GM23338 (cell line): ENCODE measurements around the gene DHX34. TPM values are rescaled to one million over a fixed set of nuclear protein-coding genes. Genes with fewer than 3 reads are reported as not detected.

Experiments used
- ATAC-seq: fragments of 200-7000 bp; cut with Tn5 transposase; 3 replicates; pipeline ENCODE4 v1.9.1; 2020
- DNase-seq: peaks from one replicate; pipeline ENCODE4 v3.0.0-alpha.2; 2015; ENCODE audit warnings: low spot score
- H2AFZ ChIP-seq: fragments of 200-600 bp; sonication (generic); 2 replicates; pipeline ENCODE4 v1.8.0; 2016; ENCODE audit warnings: antibody characterized with exemption, mild to moderate bottlenecking, moderate library complexity
- H3F3A ChIP-seq: fragments of 200-600 bp; sonication (generic); replicated peaks from 2 replicates; pipeline ENCODE4 v1.8.0; 2017; ENCODE audit warnings: antibody characterized with exemption, mixed run types, low read depth
- H3K27ac ChIP-seq: fragments of 200-600 bp; sonication (generic); 2 replicates; pipeline ENCODE4 v1.6.1; 2016; ENCODE audit warnings: low read depth
- H3K27me3 ChIP-seq: fragments of 200-600 bp; sonication (generic); 2 replicates; pipeline ENCODE4 v1.8.0; 2016; ENCODE audit warnings: mild to moderate bottlenecking, mixed run types, moderate library complexity; ENCODE audit not compliant: insufficient read depth
- H3K36me3 ChIP-seq: fragments of 200-600 bp; sonication (generic); 2 replicates; pipeline ENCODE4 v1.8.0; 2016; ENCODE audit warnings: mild to moderate bottlenecking; ENCODE audit not compliant: insufficient read depth
- H3K4me1 ChIP-seq: fragments of 200-600 bp; sonication (generic); 2 replicates; pipeline ENCODE4 v1.8.0; 2016; ENCODE audit warnings: mild to moderate bottlenecking, moderate library complexity; ENCODE audit not compliant: insufficient read depth
- H3K4me2 ChIP-seq: fragments of 200-600 bp; sonication (generic); 2 replicates; pipeline ENCODE4 v1.7.1; 2017; ENCODE audit warnings: mixed run types
- H3K4me3 ChIP-seq: fragments of 200-600 bp; sonication (generic); 2 replicates; pipeline ENCODE4 v1.6.1; 2016; ENCODE audit warnings: mixed run types
- H3K79me2 ChIP-seq: fragments of 200-600 bp; sonication (generic); replicated peaks from 2 replicates; pipeline ENCODE4 v1.8.0; 2017; ENCODE audit warnings: mild to moderate bottlenecking; ENCODE audit not compliant: insufficient read depth
- H3K9me2 ChIP-seq: fragments of 200-600 bp; sonication (generic); 2 replicates; pipeline ENCODE4 v1.8.0; 2017; ENCODE audit not compliant: insufficient read depth
- H4K20me1 ChIP-seq: fragments of 200-600 bp; sonication (generic); replicated peaks from 2 replicates; pipeline ENCODE4 v1.8.0; 2017; ENCODE audit warnings: mild to moderate bottlenecking; ENCODE audit not compliant: insufficient read depth
- H3K27ac Mint-ChIP-seq: 2 replicates; pipeline ENCODE4 v1.8.0; 2020; ENCODE audit warnings: inconsistent platforms, mild to moderate bottlenecking, moderate library complexity, mixed read lengths
- H3K27me3 Mint-ChIP-seq: 3 replicates; pipeline ENCODE4 v1.8.0; 2022; ENCODE audit warnings: low read depth, mild to moderate bottlenecking, moderate library complexity, mixed read lengths, inconsistent platforms; ENCODE audit not compliant: insufficient read depth, poor library complexity
- H3K36me3 Mint-ChIP-seq: 3 replicates; pipeline ENCODE4 v1.8.0; 2021; ENCODE audit warnings: low read depth, mild to moderate bottlenecking, inconsistent platforms, moderate library complexity, mixed read lengths
- H3K4me1 Mint-ChIP-seq: 3 replicates; pipeline ENCODE4 v1.8.0; 2020; ENCODE audit warnings: mild to moderate bottlenecking, inconsistent platforms, mixed read lengths
- H3K4me3 Mint-ChIP-seq: 3 replicates; pipeline ENCODE4 v1.8.0; 2021; ENCODE audit warnings: moderate library complexity, mild to moderate bottlenecking, inconsistent platforms, mixed read lengths
- H3K9me3 Mint-ChIP-seq: 3 replicates; pipeline ENCODE4 v1.8.0; 2020; ENCODE audit warnings: moderate library complexity, mild to moderate bottlenecking, inconsistent platforms, mixed read lengths
- CREB1 ChIP-seq: fragments of 250-450 bp; sonication (Bioruptor Pico); IDR thresholded peaks from 2 replicates; pipeline ENCODE4 v1.5.0; 2020; ENCODE audit warnings: low read depth, mild to moderate bottlenecking, moderate library complexity
- JUNB ChIP-seq: IDR thresholded peaks from one replicate; pipeline ENCODE4 v1.6.1; 2016; ENCODE audit warnings: antibody characterized with exemption; ENCODE audit not compliant: unreplicated experiment
- POLR2AphosphoS5 ChIP-seq: IDR thresholded peaks from 2 replicates; pipeline ENCODE4 v1.6.1; 2016; ENCODE audit warnings: antibody characterized with exemption, low read depth
- REST ChIP-seq: IDR thresholded peaks from one replicate; pipeline ENCODE4 v1.6.1; 2018; ENCODE audit warnings: antibody characterized with exemption; ENCODE audit not compliant: unreplicated experiment
- STAT1 ChIP-seq: IDR thresholded peaks from one replicate; pipeline ENCODE4 v1.6.1; 2016; ENCODE audit warnings: antibody characterized with exemption; ENCODE audit not compliant: unreplicated experiment
- ZNF114 ChIP-seq: fragments of 250-450 bp; sonication (Bioruptor Pico); IDR thresholded peaks from 2 replicates; pipeline ENCODE4 v1.5.0; 2020; ENCODE audit warnings: mild to moderate bottlenecking, moderate library complexity
- polyA plus RNA-seq: library from polyadenylated mRNA; unstranded; fragments of >200 nt; fragmentation: Nextera tagmentation; extraction: Ambion mirVana; gene quantifications from 2 replicates; pipeline ENCODE4 v1.2.1, GENCODE V29; 2016
- total RNA-seq: library from RNA; depleted of rRNA; stranded (reverse); fragments of >200 nt; shearing (Covaris generic); gene quantifications from 2 replicates; pipeline ENCODE4 v1.2.3, GENCODE V29; 2014
- TF ChIP-seq, protein P1 (sequence below): fragments of 250-450 bp; sonication (Bioruptor Pico); IDR thresholded peaks from 2 replicates; pipeline ENCODE4 v1.5.0; 2020; ENCODE audit warnings: mild to moderate bottlenecking, moderate library complexity
- TF ChIP-seq, protein P2 (sequence below), 2 experiments: fragments of 200-600 bp in 1 of 2; sonication (generic) in 1 of 2; conservative IDR thresholded peaks; 2 replicates each; pipeline versions ENCODE4 v1.5.1 to v1.6.1; 2016 to 2017; ENCODE audit warnings: antibody characterized with exemption in 2 of 2, low read depth in 2 of 2, mild to moderate bottlenecking in 2 of 2, moderate library complexity in 1 of 2

DHX34 gene
- total and polyA plus RNA-seq, 2 experiments from 2014 or later = 16.3 to 50.1 TPM

DNA sequence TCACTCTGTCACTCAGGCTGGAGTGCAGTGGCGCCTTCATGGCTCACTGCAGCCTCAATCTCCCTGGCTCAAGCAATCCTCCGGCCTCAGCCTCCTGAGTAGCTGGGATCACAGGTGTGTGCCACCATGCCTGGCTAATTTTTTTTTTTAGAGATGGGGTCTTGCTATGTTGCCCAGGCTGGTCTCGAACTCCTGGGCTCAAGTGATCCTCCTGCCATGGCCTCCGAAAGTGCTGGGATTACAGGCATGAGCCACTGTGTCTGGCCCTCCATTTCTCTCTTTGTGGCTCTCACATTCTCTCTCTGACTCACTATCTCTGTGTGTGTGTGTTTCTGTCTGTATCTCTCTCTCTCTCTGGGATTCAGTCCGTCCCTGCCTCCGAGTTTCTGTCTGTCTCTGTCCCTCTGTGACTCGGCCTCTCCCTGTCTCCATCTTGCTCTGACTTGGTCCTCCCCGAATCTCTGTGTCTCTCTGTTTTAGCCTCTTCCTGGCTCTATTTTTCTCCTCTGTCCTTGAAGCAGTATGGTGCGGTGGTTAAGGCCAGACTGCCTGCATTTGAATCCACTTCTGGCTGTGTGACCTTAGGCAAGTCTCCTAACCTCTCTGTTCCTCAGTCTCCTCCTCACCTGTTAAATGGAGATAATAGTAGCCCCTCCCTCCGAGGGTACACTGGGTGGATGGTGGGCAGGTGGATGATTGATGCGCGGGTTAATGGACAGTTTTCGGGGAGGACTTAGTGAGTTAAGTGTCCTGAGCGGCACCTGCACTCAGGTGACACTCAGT, 59.2 kb downstream of the DHX34 start:
- Mint-ChIP-seq H3K36me3 (peaks cover 7% of the 10 kb centered on the region), H3K4me3 (peak overlapping the region; percentile 47; the same call in 2 of the 3 replicates), H3K27ac (no peak overlapping the region), H3K27me3 (peaks cover 31% of the 10 kb centered on the region), H3K4me1 (peaks cover 10% of the 10 kb centered on the region; the same call in 2 of the 3 replicates), H3K9me3 (peaks cover 4% of the 10 kb centered on the region; the same call in 2 of the 3 replicates)
- no peaks in the 10 kb centered on the region for H4K20me1 ChIP-seq
- peaks cover 3% of the 10 kb centered on the region; the same call in 1 of the 2 replicates for H3F3A ChIP-seq
- no peak overlapping the region for H3K4me2 ChIP-seq
- H2AFZ ChIP-seq = no peak overlapping the region
- H3K79me2 ChIP-seq = no peaks in the 10 kb centered on the region
- no peaks in the 10 kb centered on the region; the same call in 1 of the 2 replicates for H3K27me3 ChIP-seq
- H3K36me3 ChIP-seq = no peaks in the 10 kb centered on the region; the same call in 1 of the 2 replicates
- DNase-seq = no peak
- no peak for ATAC-seq
- H3K9me2 ChIP-seq = no peaks in the 10 kb centered on the region
- no peak overlapping the region for H3K27ac ChIP-seq
- no peak overlapping the region for H3K4me3 ChIP-seq
- peaks cover 11% of the 10 kb centered on the region for H3K4me1 ChIP-seq
- no peak for TF ChIP-seq JUNB
- TF ChIP-seq CREB1 (CRISPR knock-in tag) = no peak
- TF ChIP-seq, protein P1, sequence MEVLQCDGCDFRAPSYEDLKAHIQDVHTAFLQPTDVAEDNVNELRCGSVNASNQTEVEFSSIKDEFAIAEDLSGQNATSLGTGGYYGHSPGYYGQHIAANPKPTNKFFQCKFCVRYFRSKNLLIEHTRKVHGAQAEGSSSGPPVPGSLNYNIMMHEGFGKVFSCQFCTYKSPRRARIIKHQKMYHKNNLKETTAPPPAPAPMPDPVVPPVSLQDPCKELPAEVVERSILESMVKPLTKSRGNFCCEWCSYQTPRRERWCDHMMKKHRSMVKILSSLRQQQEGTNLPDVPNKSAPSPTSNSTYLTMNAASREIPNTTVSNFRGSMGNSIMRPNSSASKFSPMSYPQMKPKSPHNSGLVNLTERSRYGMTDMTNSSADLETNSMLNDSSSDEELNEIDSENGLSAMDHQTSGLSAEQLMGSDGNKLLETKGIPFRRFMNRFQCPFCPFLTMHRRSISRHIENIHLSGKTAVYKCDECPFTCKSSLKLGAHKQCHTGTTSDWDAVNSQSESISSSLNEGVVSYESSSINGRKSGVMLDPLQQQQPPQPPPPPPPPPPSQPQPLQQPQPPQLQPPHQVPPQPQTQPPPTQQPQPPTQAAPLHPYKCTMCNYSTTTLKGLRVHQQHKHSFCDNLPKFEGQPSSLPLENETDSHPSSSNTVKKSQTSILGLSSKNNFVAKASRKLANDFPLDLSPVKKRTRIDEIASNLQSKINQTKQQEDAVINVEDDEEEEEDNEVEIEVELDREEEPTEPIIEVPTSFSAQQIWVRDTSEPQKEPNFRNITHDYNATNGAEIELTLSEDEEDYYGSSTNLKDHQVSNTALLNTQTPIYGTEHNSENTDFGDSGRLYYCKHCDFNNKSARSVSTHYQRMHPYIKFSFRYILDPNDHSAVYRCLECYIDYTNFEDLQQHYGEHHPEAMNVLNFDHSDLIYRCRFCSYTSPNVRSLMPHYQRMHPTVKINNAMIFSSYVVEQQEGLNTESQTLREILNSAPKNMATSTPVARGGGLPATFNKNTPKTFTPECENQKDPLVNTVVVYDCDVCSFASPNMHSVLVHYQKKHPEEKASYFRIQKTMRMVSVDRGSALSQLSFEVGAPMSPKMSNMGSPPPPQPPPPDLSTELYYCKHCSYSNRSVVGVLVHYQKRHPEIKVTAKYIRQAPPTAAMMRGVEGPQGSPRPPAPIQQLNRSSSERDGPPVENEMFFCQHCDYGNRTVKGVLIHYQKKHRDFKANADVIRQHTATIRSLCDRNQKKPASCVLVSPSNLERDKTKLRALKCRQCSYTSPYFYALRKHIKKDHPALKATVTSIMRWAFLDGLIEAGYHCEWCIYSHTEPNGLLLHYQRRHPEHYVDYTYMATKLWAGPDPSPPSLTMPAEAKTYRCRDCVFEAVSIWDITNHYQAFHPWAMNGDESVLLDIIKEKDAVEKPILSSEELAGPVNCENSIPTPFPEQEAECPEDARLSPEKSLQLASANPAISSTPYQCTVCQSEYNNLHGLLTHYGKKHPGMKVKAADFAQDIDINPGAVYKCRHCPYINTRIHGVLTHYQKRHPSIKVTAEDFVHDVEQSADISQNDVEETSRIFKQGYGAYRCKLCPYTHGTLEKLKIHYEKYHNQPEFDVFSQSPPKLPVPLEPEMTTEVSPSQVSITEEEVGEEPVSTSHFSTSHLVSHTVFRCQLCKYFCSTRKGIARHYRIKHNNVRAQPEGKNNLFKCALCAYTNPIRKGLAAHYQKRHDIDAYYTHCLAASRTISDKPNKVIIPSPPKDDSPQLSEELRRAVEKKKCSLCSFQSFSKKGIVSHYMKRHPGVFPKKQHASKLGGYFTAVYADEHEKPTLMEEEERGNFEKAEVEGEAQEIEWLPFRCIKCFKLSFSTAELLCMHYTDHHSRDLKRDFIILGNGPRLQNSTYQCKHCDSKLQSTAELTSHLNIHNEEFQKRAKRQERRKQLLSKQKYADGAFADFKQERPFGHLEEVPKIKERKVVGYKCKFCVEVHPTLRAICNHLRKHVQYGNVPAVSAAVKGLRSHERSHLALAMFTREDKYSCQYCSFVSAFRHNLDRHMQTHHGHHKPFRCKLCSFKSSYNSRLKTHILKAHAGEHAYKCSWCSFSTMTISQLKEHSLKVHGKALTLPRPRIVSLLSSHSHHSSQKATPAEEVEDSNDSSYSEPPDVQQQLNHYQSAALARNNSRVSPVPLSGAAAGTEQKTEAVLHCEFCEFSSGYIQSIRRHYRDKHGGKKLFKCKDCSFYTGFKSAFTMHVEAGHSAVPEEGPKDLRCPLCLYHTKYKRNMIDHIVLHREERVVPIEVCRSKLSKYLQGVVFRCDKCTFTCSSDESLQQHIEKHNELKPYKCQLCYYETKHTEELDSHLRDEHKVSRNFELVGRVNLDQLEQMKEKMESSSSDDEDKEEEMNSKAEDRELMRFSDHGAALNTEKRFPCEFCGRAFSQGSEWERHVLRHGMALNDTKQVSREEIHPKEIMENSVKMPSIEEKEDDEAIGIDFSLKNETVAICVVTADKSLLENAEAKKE = no peak

DNA sequence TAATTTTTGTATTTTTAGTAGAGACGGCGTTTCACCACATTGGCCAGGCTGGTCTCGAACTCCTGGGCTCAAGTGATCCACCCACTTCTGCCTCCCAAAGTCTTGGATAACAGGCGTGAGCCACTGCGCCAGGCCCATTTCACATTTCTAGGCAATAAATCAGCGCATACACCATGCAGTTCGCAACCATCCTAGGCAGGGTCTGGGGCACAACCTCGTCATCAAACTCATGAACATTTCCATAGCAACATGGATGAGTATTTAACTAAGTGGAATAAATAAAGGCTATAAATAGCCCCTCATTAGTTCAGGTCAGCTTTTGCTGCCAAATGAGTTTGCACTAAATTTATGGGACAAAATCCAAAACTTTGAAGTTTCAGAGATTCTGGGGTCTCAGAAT, 62.0 kb downstream of the DHX34 start:
- no peak overlapping the region for H3K27ac Mint-ChIP-seq
- H3K36me3 Mint-ChIP-seq = peaks cover 16% of the 10 kb centered on the region
- H3K4me3 ChIP-seq = no peak overlapping the region
- ATAC-seq (no peak), DNase-seq (no peak)
- H3K4me3 Mint-ChIP-seq = no peak overlapping the region
- peaks cover 11% of the 10 kb centered on the region for H3K4me1 ChIP-seq
- no peak overlapping the region for H2AFZ ChIP-seq
- peaks cover 3% of the 10 kb centered on the region; the same call in 1 of the 2 replicates for H3F3A ChIP-seq
- no peaks in the 10 kb centered on the region for H3K9me2 ChIP-seq
- H3K36me3 ChIP-seq = no peaks in the 10 kb centered on the region; the same call in 1 of the 2 replicates
- peaks cover 6% of the 10 kb centered on the region for H3K27me3 ChIP-seq
- peaks cover 31% of the 10 kb centered on the region for H3K27me3 Mint-ChIP-seq
- no peak overlapping the region for H3K27ac ChIP-seq
- H3K9me3 Mint-ChIP-seq = peaks cover 4% of the 10 kb centered on the region; the same call in 2 of the 3 replicates
- peaks cover 16% of the 10 kb centered on the region for H3K4me1 Mint-ChIP-seq
- no peaks in the 10 kb centered on the region for H3K79me2 ChIP-seq
- no peaks in the 10 kb centered on the region for H4K20me1 ChIP-seq
- H3K4me2 ChIP-seq = no peak overlapping the region
- no peak for TF ChIP-seq POLR2AphosphoS5
- TF ChIP-seq REST = no peak
- TF ChIP-seq, protein P2, sequence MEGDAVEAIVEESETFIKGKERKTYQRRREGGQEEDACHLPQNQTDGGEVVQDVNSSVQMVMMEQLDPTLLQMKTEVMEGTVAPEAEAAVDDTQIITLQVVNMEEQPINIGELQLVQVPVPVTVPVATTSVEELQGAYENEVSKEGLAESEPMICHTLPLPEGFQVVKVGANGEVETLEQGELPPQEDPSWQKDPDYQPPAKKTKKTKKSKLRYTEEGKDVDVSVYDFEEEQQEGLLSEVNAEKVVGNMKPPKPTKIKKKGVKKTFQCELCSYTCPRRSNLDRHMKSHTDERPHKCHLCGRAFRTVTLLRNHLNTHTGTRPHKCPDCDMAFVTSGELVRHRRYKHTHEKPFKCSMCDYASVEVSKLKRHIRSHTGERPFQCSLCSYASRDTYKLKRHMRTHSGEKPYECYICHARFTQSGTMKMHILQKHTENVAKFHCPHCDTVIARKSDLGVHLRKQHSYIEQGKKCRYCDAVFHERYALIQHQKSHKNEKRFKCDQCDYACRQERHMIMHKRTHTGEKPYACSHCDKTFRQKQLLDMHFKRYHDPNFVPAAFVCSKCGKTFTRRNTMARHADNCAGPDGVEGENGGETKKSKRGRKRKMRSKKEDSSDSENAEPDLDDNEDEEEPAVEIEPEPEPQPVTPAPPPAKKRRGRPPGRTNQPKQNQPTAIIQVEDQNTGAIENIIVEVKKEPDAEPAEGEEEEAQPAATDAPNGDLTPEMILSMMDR (conservative IDR thresholded peaks at IDR 0.05; ENCODE audit: low read depth in 2 of 2) = no peak
- TF ChIP-seq STAT1 = no peak
- no peak for TF ChIP-seq ZNF114 (CRISPR knock-in tag)
